GM10248 (cell line): Measurements from ENCODE around the gene CA10.

Experiments used
- CTCF ChIA-PET: fragments of 300-600 bp; sonication (Branson Sonifier 250); formaldehyde crosslinking; extraction: SDS; loops from one replicate; lab custom pipeline; 2021; ENCODE audit warnings: antibody characterized with exemption; lab: Yijun Ruan, JAX
- POLR2A ChIA-PET: fragments of 350-650 bp; sonication (Branson Sonifier 250); formaldehyde crosslinking; extraction: SDS; loops from one replicate; lab custom pipeline; 2020; ENCODE audit warnings: antibody characterized with exemption; lab: Yijun Ruan, JAX
- DNase-seq: peaks from one replicate; pipeline ENCODE4 v3.0.0; 2012; ENCODE audit errors: extremely low spot score
- TF ChIP-seq, protein P1 (sequence below): IDR thresholded peaks from 2 replicates; pipeline ENCODE4 v1.5.1; 2012; ENCODE audit warnings: mild to moderate bottlenecking, low read depth; ENCODE audit errors: extremely low read depth, missing control alignments, control extremely low read depth

The CA10 gene

DNA sequence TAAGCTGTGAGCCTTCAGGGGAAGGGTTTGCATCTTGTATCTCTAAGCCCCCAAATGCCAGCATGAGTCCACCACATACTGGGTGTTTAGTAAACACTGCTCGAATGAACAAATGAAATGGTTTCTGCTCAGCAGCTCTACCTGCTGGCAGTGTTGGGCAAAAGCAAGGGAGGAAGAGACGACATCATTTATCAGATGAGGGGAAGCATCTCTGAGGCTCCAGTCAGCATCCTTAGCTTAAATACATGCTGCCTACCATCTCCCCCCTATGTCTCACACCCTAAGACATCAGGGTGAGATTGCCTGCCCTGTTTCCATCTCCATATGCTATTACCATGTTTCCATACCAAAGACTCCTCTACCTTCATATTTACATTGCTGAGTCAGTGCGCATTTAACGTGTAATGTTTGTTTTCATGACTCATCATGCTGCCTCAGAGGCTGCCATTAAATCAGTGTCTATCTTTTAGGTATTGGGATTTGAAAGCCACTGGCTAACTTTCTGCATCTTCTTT is 518.3 kb downstream of the CA10 start:
- CTCF ChIA-PET, result interaction anchor here (0.9 to 2.2 kb wide), 5 partner anchors 11 to 342 kb away, joined by 3 to 11 read pairs (median 3); no protein-coding TSS in a partner anchor
- POLR2A ChIA-PET, result no interaction called here
- TF ChIP-seq, protein P1, sequence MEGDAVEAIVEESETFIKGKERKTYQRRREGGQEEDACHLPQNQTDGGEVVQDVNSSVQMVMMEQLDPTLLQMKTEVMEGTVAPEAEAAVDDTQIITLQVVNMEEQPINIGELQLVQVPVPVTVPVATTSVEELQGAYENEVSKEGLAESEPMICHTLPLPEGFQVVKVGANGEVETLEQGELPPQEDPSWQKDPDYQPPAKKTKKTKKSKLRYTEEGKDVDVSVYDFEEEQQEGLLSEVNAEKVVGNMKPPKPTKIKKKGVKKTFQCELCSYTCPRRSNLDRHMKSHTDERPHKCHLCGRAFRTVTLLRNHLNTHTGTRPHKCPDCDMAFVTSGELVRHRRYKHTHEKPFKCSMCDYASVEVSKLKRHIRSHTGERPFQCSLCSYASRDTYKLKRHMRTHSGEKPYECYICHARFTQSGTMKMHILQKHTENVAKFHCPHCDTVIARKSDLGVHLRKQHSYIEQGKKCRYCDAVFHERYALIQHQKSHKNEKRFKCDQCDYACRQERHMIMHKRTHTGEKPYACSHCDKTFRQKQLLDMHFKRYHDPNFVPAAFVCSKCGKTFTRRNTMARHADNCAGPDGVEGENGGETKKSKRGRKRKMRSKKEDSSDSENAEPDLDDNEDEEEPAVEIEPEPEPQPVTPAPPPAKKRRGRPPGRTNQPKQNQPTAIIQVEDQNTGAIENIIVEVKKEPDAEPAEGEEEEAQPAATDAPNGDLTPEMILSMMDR, result peak; percentile 37
- DNase-seq, result peak; percentile 16

DNA sequence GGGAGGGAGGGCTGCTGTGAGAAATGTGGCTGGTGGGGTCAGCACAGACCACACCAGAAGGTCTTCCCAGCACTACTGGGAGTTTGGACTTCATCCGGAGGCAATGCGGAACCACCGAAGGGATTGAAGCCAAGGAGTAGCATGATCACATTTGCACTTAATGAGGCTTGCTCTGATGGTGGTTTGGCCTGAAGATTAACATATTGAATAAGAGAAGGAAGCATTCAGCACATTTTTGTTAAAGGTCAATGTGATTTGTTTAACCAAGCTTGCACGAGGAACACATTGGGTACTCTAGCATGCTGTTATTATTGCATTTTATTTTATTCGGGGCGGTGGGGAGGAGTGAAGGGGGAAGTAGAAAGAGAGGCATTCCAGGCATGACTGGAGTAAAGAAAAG is 519.5 kb downstream of the CA10 start:
- ChIA-PET CTCF (interaction anchor here (1.4 to 2.4 kb wide), 2 partner anchors 12 to 19 kb away, joined by 3 to 6 read pairs; no protein-coding TSS in a partner anchor), POLR2A (no interaction called here)

DNA sequence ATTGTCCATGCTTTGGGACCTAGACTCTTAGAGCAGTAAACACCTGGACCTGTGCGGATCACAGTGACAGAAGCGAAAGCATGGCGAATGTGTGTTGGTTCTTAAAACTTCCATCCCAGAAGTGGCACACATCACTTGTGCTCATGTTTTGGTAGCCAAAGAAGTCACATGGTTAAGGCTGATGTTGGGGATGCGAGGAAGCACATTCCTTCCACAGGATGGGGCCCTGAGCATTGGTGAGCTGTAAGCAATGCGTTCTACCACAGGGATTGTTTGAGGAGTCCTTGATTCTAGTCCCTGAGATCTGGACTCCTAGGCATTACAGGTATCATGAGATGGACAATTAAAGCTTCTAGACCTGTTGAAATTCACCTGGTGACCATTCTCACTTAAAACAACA is 522.2 kb downstream of the CA10 start:
- no peak for DNase-seq
- CTCF ChIA-PET, result no interaction called here

More for the DNA sequence above, 519.5 kb downstream of the CA10 start:
- TF ChIP-seq, protein P1, result no peak
- no peak for DNase-seq

DNA sequence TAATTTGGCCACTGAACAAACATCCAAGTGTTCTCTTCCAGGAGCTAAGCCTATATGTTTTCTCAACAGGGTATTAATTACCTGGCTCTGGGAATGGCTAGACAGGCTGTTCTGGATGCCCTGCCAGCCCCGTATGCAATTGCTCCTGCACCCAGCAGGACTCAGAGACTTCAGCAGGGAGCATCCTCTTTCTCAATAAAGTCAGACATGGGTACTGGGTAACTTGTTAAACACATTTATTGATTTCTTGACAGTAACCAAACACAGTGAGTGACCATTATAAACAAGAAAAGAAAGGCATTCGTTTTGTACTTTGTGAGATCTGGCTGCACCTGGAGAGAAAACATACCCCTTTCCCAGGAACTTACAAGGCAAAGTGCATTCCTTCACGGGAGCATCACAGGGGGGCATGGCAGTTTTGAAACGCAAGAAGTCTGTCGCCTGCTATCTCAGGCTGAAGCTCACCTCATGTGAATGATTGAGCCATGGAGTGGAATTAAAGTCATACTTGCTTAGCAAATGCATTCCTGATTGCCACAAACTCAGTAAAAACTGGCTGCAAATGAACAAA is 528.3 kb downstream of the CA10 start:
- no peak for DNase-seq
- TF ChIP-seq, protein P1, result no peak
- POLR2A ChIA-PET, result no interaction called here
- CTCF ChIA-PET, result no interaction called here

More for the DNA sequence above, 522.2 kb downstream of the CA10 start:
- TF ChIP-seq, protein P1, result no peak
- POLR2A ChIA-PET, result no interaction called here

DNA sequence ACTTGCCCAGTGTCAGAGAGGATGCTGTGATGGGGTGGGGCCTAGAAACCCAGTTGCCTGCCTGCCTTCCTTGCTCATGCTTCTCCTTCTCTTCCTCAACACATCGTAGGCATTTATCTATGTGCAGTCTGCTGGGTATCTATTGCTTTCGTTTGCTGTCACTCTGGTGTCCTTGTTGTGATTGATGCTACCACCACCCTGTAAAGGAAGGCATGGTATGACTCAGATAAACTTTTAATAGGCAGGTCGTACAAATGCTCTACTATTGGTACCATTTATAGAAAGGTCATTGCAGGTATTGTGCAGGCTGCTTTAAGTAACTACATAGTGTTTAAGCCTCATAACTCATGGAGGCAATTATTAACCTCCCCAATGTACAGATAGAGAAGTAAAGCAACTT is 529.3 kb downstream of the CA10 start:
- DNase-seq, result no peak
- POLR2A ChIA-PET, result no interaction called here
- TF ChIP-seq, protein P1, result no peak
- CTCF ChIA-PET, result no interaction called here

DNA sequence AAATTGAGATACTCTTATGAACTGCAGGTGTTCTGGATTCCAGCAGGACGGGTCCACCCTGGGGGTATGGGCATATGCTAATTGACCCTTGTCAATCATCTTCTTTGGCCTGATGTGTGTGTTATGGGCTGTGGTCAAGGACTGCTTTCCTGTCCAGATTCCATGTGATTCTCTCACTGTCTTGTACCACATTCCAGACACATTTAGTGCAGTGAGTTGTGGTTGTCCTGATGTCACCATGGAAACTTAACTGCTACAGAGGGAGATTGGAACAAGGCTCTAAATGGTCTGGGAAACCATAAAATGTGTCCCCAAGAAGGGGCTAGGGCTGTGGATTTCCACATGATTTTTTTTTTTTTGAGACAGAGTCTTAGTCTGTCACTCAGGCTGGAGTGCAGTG is 530.7 kb downstream of the CA10 start:
- CTCF ChIA-PET, result no interaction called here
- TF ChIP-seq, protein P1, result no peak
- POLR2A ChIA-PET, result no interaction called here
- no peak for DNase-seq
